8988T (cell line): ENCODE data around the gene MUC5AC.

Experiments
- DNase-seq: peaks from one replicate; pipeline ENCODE4 v3.0.0; 2011

MUC5AC gene

DNA sequence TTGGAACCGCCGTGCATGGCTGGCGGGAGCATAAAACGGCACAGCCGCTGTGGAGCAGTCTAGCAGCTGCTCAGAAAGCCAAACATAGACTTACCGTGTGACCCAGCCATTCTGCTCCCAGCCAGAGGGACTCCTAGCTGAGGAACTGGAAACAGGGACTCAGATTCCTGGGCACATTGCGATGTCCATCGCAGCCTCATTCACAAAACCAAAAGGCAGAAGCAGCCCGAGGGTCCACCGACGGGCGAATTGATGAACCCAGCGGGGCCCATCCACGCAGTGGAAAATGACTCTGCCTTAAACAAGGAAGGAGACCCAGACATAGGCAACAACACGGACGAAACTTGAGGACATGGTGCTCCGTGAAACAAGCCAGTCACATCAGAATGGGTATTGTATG lies 59.4 kb downstream of the MUC5AC start:
- peak; percentile 11 for DNase-seq

DNA sequence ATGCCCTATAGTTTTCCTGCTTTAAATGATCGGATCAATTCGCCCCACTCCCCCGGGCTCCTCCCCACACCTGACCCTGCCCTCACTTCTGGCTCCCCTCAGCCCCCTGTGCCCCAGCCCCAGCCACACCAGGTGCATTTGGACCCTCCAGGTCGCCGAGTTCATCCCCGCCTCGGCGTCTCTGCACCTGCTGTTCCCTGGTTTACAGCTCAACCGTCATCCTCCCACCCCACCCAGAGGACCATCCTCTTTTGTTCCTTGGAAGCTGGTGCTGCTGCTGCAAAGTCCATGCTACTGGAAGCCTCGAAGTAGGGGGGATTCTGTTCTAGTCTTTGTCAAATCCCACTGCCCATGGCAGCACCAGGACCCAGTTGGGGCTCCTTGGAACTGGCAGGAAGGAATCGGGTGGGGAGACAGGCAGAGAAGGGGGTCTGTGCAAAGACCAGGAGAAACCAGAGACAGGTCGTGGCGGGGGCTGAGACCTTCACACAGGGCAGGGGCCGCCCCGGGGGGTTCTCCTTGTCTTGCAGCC lies 60.6 kb downstream of the MUC5AC start:
- DNase-seq, result peak; percentile 18

DNA sequence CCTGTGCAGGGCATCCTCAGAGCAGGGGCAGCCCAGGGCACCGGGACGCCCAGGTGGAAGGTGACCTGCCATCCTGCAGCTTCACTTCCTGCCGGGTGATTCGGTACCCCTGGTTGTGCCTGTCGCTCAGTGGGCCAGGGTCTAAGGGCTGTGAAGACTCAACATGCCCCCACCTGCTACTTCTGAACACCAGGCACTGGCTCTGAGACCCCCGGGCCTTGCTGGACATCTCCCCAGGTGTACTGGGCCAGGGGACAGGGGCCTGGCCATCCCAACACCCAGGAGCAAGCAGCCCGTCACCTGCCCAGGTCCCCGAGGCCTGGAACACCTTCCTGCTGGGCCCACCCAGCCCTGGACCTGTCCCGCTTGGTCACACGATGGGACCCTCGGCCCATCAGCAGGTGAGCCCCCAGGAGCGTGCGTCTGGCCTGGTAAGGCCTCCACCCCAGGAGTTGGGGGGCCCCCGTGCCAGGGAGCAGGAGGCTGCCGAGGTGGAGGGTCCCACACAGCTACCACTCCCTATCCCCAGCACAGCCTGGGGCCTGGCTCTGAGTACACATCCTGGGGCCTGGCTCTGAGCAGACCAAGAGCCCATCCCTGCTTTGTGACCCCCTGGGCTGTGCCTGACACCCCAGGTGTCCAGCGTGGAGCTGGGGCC lies 61.2 kb downstream of the MUC5AC start:
- peak; percentile 24 for DNase-seq

DNA sequence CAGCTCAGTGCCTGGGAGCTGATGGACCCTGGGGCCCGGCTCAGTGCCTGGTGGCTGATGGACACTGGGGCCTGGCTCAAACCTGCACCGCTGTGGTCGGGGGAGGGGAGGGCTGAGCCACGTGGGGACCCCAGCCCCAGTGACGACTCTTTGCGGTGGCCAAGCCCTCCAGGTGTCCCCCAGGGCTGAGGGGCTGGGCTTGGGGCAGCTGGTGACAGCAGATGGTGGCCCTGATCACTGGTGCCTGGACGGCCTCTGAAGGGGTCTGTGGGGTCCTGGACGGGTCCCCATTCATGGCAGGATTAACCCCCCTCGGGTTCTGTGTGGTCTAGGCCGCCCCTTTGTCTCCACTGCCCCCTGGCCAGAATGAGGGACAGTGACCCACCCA lies 61.7 kb downstream of the MUC5AC start:
- DNase-seq, result no peak

DNA sequence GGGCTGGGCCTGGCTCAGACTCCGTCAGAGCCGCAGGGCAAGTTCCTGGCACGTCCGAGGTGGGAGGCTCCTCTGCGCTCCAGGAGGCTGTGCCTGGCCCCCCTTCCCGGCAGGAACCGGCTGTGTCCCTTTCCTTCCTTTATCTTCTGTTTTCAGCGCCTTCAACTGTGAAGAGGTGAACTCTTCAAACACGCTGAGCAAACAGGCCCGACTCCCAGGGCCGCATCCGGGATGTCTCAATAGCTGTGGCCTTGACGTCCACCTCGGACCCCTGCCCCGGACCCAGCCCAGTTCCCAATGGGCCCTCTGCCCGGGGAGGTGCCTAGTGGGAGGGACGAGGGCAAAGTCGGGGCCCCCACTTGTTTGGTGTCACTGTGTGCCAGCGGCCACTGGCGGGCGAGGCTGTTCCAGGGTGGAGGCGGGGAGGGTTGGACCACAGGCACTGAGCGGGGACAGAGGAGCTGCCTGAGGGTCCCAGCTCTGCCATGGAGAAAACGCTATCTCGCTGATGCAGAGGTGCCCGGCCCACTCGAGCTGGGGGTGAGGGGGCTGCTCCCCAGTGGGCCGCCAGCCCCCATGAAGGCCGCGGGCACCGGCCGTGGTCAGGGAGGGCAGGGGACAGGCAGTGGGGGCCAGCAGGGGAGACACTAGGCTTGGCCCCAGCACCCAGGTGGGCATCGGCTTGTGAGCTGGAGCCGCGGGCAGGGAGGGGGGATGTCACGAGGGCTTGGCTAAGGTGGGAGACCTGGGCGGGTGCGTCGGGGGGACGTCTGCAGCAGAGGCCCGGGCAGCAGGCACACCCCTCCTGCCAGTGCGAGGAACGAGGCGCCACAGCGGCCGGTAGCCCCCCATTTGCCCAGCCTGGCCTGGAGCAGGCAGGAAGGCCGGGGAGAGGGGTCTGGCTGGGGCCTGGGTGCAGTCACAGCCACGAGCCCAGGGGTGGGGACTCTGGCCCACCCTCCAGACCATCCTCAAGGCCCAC lies 62.4 kb downstream of the MUC5AC start:
- DNase-seq, result peak; percentile 29

DNA sequence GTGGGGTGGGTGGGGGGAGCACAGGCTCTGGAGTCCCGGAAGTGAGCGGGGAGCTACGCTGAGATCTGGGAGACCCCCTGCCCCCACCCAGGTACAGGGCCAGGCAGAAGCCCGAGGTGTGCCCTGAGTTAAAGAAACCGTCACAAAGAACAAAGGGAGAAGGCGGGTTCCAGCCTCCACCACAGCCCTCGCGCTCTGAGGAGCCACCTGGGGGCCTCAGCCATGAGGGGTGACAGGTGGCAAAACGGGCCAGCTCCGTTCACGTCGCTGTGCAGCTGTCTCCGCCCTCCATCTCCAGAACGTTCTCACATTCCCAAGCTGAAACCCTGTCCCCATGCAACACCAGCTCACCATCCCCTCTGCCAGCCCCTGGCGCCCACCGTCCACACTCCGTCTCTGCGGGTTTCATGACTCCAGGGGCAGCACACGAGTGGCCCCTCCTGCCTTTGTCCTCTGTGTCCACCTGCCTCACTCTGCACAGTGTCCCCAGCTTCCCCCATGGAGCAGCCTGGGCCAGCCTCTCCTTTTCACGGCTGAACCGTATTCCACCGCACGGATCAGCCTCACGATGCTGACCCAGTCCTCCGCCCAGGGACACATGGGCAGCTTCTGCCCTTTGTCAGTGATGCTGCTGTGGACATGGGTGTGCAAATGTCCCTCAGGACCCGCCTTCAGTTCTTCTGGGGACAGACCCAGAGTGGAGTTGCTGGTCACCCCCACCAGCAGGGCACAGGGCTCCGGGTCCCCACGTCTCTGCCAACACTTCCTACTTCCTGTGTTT lies 63.4 kb downstream of the MUC5AC start:
- peak; percentile 24 for DNase-seq

DNA sequence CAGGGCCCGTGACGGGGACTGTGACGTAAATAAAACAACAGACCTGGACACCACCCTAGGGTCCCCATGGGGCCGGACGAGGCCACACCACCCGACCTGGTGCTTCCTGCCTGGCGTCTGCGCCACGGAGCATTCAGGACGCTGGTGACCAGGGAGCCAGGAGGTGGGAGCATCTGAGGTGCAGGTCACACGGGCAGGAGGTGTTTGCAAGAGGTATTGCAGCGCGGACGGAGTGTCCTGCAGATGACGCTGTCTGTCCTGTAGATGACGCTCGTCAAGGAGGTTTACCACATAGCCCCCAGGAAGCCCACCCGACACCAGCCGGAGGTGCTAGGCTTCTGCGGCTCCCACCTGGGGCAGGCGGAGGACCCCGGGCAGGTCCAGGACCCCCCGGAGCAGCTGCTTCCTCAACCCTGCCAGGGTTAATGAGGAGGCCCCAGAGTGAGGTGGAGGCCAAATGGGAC lies 64.1 kb downstream of the MUC5AC start:
- DNase-seq, result peak; percentile 29

DNA sequence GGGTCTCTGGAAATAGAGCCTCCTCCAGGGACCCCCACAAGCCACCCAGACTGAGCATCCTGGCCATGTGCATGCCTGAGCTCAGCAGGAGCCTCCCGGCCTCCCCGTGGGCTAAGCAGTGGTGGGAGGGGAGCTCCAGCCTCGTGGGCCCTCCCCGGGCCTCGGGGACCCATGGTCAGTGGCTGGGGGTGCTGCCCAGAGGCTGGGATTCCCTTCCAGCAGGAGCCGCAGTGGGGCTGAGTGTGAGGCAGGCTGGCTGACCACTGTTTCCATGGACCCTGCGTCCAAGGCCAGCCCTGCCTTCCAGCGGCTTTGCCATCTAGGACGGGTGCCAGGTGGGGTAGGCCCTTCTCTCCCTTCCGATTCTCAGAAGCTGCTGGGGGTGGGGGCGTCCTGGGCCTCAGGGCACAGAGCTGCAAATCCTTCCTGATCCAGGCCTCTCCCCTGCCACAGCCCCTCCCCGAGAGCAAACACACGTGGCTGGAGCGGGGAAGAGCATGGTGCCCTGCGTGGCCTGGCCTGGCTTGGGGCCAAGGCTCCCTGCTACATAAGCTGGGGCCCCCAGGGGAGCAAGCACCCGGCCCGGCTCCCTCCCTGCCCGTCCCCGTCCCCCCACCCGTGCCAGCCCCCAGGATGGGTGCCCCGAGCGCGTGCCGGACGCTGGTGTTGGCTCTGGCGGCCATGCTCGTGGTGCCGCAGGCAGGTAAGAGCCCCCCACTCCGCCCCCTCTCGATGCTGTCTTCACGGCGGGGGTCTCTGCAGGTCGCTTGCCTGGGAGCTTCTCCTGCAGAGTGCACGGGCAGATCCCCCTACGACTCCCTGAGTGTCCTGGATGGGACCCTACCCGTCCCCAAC lies 65.0 kb downstream of the MUC5AC start, which contains the start of gene MUC5B:
Gene MUC5B, plus strand, starts transcription at position 576 of the 855 bp plus-strand sequence. Its CDS starts 58 bp downstream, at position 634.
- DNase-seq, result peak; percentile 35

DNA sequence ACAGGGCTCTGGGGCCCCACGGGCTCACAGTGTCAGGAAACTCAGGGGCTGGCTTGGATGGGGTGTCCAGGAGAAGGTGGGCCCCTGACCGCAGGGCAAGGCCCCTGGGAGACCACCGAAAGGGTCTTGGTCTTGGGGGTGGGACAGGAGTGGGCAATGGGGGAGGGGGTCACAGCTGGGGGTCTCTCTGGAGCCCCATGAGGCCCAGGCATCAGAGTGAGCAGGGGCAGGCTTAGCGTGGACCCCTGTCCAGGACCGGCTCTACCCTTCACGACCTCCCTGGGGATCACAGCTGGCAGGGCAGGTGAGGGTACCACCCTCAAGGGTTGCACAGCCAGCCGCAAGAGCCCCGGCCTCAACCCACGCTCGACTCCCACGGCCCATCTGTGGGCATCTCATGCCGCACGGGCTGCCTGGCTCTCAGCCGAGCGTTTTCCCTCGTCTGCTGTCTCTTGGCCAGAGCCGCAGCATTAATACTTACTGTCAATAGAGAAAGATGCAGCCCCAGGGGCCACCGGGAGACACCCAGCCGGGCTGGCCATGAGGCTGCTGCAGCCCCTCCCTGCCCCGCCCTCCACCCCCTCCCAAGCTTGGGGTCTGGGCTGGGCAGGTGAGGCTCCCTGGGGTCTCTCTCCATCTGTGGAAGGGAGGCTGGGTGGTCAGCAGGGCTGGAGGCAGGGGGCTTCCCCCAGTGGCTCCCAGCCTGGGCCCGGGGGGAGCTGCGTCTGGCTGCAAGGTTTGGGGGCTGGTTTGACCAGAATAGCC lies 65.8 kb downstream of the MUC5AC start:
- peak; percentile 37 for DNase-seq

DNA sequence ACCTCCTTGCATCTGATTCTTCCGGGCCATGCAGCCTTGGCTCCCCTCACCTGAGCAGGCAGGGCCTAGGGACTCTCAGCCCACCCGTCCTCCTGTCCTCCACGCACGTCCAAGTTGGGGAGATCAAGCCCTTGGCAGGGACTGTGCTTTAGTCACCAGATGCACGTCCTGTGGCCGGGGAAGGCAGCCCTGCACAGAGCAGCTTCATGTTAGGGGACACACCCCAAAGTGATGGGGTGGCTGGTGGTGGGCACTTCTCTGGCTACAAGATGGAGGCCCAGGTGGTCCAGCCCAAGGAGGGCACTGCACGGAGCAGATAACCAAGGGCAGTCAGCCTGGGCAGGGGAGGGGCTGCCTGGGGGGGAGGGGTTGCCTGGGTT lies 66.3 kb downstream of the MUC5AC start:
- DNase-seq, result no peak

DNA sequence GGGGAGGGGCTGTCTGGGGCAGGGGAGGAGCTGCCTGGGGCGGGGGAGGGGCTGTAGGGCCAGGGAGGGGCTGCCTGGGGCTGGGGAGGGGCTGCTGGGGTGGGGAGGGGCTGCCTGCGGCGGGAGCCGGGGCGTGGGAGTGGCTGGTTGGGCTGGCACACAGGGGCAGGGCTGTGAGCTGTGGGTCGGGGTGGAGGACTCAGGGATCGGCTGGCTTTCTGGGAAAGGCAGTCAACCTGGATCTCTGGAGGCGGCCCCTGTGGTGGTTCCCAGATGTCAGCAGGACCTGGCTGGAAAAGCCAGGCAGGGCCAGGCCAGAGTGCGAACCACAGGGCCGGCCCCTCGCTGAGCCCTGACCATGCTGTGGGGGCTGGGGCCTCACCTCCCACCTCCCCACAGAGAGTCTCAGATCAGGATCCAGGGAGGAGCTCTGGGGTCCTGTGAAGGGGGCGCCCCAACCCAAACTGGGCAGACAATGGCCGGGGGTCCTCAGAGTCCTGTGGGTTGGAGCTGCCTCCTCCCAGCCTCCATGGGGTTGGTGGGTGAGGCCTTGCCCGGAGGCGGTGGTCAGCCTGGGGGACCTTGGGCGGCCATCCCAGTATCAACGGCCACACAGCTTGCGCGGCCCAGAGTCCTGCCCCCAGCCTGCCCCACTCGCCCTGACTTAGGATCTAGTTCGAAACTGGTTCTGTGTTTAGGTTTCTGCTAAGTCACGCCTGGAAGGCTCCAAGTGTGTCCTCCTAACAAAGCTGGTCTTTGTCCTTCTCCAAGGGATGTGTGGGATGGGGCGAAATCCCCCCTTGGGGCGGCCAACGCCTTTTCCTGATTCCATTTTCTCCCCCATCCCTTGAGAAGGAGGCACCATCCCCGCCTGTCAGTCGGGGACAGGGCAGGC lies 67.0 kb downstream of the MUC5AC start:
- peak; percentile 78 for DNase-seq

DNA sequence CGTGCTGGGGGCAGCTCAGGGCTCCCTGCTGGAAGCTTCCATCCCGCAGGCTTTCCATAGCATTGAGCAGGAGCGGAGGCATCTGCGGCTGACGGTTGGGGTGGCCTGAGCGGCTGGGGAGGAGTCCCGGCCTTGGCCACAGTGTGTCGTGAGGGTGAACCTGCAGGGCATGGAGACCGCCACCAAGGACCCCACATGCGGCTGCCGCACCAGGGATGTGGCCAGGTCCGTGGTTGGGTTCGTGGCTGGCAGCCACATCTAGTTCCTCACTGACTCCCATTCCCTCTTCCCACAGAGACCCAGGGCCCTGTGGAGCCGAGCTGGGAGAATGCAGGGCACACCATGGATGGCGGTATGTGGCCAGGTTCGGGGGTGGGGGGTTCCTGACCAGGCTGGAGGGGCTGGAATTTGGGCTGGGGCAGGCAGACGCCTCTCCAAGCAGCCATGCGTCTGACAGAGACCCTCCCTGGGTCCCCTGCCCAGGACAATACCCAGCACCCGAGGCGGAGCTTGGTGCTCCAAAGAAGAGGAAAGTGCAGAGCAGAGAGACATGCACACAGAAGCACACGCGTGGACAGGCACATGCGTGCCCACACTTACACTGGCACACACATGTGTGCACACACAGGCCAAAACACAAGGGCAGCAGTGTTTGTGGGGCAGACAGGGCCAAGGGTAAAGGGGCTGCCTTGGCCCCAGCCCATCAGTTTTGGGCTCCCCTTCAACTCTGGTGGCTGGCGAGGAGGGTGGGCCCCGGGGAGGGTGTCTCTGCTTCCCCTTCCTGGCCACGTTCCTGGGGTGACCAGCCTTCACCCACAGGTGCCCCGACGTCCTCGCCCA lies 67.9 kb downstream of the MUC5AC start:
- DNase-seq, result peak; percentile 59

DNA sequence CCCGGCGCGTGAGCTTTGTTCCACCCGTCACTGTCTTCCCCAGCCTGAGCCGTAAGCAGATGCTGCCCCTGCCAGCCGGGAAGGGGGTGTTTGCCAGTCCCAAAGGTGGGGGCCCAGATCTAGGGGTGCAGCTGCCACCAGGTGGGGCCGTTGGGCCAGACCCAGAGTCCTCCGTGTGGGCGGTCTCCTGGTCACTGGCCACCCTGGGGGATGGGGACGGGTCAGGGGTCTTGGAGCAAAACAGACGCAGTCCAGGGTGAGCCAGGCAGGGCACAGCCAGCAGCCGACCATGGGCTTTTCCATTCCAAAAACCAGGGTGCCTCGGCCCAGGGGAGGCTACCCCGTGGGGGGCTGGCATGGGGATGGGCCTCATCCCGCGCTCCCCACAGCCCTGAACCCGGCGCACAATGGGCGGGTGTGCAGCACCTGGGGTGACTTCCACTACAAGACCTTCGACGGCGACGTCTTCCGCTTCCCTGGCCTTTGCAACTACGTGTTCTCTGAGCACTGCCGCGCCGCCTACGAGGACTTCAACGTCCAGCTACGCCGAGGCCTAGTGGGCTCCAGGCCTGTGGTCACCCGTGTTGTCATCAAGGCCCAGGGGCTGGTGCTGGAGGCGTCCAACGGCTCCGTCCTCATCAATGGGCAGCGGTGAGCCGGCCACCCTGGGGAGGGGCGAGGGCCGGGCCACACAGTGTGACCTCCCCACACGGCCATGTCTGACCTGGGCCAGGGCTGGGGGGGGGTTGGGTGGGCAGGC lies 68.7 kb downstream of the MUC5AC start:
- peak; percentile 59 for DNase-seq

DNA sequence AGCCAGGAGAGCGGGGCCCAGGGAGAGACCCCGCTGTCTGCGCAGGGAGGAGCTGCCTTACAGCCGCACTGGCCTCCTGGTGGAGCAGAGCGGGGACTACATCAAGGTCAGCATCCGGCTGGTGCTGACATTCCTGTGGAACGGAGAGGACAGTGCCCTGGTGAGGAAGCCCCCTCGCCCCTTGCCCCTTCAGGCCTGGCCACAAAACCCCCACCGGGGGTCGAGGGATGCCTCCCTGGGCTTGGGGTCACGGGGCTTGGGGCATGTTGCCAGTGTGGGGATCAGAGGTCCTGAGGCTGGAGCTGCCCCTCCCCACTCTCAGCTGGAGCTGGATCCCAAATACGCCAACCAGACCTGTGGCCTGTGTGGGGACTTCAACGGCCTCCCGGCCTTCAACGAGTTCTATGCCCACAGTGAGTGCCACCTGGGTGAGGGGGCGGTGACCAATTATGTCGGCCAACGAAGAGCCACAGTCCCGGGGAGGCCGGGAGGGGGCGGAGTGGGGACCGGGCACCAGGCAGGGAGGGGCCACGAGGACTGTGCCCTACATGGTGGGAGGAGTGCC lies 69.3 kb downstream of the MUC5AC start:
- DNase-seq, result peak; percentile 99

DNA sequence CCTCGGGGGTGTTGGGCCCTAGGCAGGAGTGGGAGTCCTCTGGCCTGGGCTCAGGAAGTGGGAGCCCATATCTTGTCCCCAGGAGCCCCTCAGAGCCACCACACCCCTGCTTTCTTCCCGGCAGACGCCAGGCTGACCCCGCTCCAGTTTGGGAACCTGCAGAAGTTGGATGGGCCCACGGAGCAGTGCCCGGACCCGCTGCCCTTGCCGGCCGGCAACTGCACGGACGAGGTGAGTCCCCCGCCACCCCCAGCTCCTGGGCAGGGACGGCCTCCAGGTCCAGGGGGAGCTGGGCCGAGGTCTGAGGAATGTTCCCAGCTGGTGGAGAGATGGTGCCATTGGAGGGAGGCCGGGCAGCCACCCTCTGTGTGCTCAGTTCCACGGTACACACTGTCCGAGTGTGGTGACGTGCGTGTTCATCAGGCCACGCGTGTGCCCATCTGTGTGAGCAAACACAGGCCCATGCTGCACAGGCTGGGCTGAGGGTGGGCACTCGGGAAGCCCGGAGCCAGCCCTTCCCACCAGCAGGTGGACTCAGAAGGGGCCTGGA lies 69.9 kb downstream of the MUC5AC start:
- DNase-seq, result peak; percentile 50

DNA sequence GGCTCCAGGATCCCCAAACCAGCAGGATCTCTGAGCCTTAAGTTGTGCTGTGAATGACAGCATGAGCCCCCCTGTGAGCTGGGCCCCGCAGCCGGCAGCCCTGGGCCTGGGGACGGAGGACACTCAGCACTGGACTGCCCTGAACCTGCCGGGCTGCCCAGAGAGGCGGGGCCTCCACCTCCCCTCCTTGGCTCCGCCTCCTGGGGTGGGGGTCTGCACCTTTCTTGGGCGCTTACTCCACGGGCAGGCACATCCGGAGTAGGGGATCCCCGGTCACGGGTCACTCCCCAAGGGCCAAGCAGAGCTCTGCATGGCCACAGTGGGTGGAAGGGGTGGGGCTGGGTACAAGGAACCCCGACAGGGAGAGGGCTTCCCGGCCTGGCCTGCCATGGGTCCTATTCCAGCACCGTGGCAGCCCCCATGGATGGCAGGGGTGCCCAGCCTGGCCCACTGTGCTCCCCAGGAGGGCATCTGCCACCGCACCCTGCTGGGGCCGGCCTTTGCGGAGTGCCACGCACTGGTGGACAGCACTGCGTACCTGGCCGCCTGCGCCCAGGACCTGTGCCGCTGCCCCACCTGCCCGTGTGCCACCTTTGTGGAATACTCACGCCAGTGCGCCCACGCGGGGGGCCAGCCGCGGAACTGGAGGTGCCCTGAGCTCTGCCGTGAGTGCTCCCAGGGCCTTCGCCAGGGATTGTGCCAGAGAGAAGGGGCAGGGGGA lies 70.5 kb downstream of the MUC5AC start:
- DNase-seq, result peak; percentile 66
